GM23338 (cell line): Measurements from ENCODE around the gene C12orf56. TPM values are rescaled to one million over a fixed set of nuclear protein-coding genes. Genes with fewer than 3 reads are reported as not detected.

Experiments used
- ATAC-seq: fragments of 200-7000 bp; cut with Tn5 transposase; 3 replicates; pipeline ENCODE4 v1.9.1; 2020
- DNase-seq: peaks from one replicate; pipeline ENCODE4 v3.0.0-alpha.2; 2015; ENCODE audit warnings: low spot score
- H2AFZ ChIP-seq: fragments of 200-600 bp; sonication (generic); 2 replicates; pipeline ENCODE4 v1.8.0; 2016; ENCODE audit warnings: antibody characterized with exemption, mild to moderate bottlenecking, moderate library complexity
- H3F3A ChIP-seq: fragments of 200-600 bp; sonication (generic); replicated peaks from 2 replicates; pipeline ENCODE4 v1.8.0; 2017; ENCODE audit warnings: antibody characterized with exemption, mixed run types, low read depth
- H3K27ac ChIP-seq: fragments of 200-600 bp; sonication (generic); 2 replicates; pipeline ENCODE4 v1.6.1; 2016; ENCODE audit warnings: low read depth
- H3K27me3 ChIP-seq: fragments of 200-600 bp; sonication (generic); 2 replicates; pipeline ENCODE4 v1.8.0; 2016; ENCODE audit warnings: mild to moderate bottlenecking, mixed run types, moderate library complexity; ENCODE audit not compliant: insufficient read depth
- H3K36me3 ChIP-seq: fragments of 200-600 bp; sonication (generic); 2 replicates; pipeline ENCODE4 v1.8.0; 2016; ENCODE audit warnings: mild to moderate bottlenecking; ENCODE audit not compliant: insufficient read depth
- H3K4me1 ChIP-seq: fragments of 200-600 bp; sonication (generic); 2 replicates; pipeline ENCODE4 v1.8.0; 2016; ENCODE audit warnings: mild to moderate bottlenecking, moderate library complexity; ENCODE audit not compliant: insufficient read depth
- H3K4me2 ChIP-seq: fragments of 200-600 bp; sonication (generic); 2 replicates; pipeline ENCODE4 v1.7.1; 2017; ENCODE audit warnings: mixed run types
- H3K4me3 ChIP-seq: fragments of 200-600 bp; sonication (generic); 2 replicates; pipeline ENCODE4 v1.6.1; 2016; ENCODE audit warnings: mixed run types
- H3K79me2 ChIP-seq: fragments of 200-600 bp; sonication (generic); replicated peaks from 2 replicates; pipeline ENCODE4 v1.8.0; 2017; ENCODE audit warnings: mild to moderate bottlenecking; ENCODE audit not compliant: insufficient read depth
- H3K9me2 ChIP-seq: fragments of 200-600 bp; sonication (generic); 2 replicates; pipeline ENCODE4 v1.8.0; 2017; ENCODE audit not compliant: insufficient read depth
- H4K20me1 ChIP-seq: fragments of 200-600 bp; sonication (generic); replicated peaks from 2 replicates; pipeline ENCODE4 v1.8.0; 2017; ENCODE audit warnings: mild to moderate bottlenecking; ENCODE audit not compliant: insufficient read depth
- H3K27ac Mint-ChIP-seq: 2 replicates; pipeline ENCODE4 v1.8.0; 2020; ENCODE audit warnings: inconsistent platforms, mild to moderate bottlenecking, moderate library complexity, mixed read lengths
- H3K27me3 Mint-ChIP-seq: 3 replicates; pipeline ENCODE4 v1.8.0; 2022; ENCODE audit warnings: low read depth, mild to moderate bottlenecking, moderate library complexity, mixed read lengths, inconsistent platforms; ENCODE audit not compliant: insufficient read depth, poor library complexity
- H3K36me3 Mint-ChIP-seq: 3 replicates; pipeline ENCODE4 v1.8.0; 2021; ENCODE audit warnings: low read depth, mild to moderate bottlenecking, inconsistent platforms, moderate library complexity, mixed read lengths
- H3K4me1 Mint-ChIP-seq: 3 replicates; pipeline ENCODE4 v1.8.0; 2020; ENCODE audit warnings: mild to moderate bottlenecking, inconsistent platforms, mixed read lengths
- H3K4me3 Mint-ChIP-seq: 3 replicates; pipeline ENCODE4 v1.8.0; 2021; ENCODE audit warnings: moderate library complexity, mild to moderate bottlenecking, inconsistent platforms, mixed read lengths
- H3K9me3 Mint-ChIP-seq: 3 replicates; pipeline ENCODE4 v1.8.0; 2020; ENCODE audit warnings: moderate library complexity, mild to moderate bottlenecking, inconsistent platforms, mixed read lengths
- CREB1 ChIP-seq: fragments of 250-450 bp; sonication (Bioruptor Pico); IDR thresholded peaks from 2 replicates; pipeline ENCODE4 v1.5.0; 2020; ENCODE audit warnings: low read depth, mild to moderate bottlenecking, moderate library complexity
- EZH2 ChIP-seq: fragments of 200-600 bp; sonication (generic); IDR thresholded peaks from one replicate; pipeline ENCODE4 v1.8.0; 2017; ENCODE audit warnings: antibody characterized with exemption, mild to moderate bottlenecking, low read depth; ENCODE audit not compliant: unreplicated experiment
- JUNB ChIP-seq: IDR thresholded peaks from one replicate; pipeline ENCODE4 v1.6.1; 2016; ENCODE audit warnings: antibody characterized with exemption; ENCODE audit not compliant: unreplicated experiment
- NANOG ChIP-seq: IDR thresholded peaks from 2 replicates; pipeline ENCODE4 v1.6.1; 2016; ENCODE audit warnings: antibody characterized with exemption, borderline replicate concordance
- POLR2AphosphoS5 ChIP-seq: IDR thresholded peaks from 2 replicates; pipeline ENCODE4 v1.6.1; 2016; ENCODE audit warnings: antibody characterized with exemption, low read depth
- STAT1 ChIP-seq: IDR thresholded peaks from one replicate; pipeline ENCODE4 v1.6.1; 2016; ENCODE audit warnings: antibody characterized with exemption; ENCODE audit not compliant: unreplicated experiment
- ZNF331 ChIP-seq: fragments of 250-450 bp; sonication (Bioruptor Pico); IDR thresholded peaks from 2 replicates; pipeline ENCODE4 v1.5.0; 2020; ENCODE audit warnings: low read depth, mild to moderate bottlenecking, moderate library complexity
- polyA plus RNA-seq: library from polyadenylated mRNA; unstranded; fragments of >200 nt; fragmentation: Nextera tagmentation; extraction: Ambion mirVana; gene quantifications from 2 replicates; pipeline ENCODE4 v1.2.1, GENCODE V29; 2016
- total RNA-seq: library from RNA; depleted of rRNA; stranded (reverse); fragments of >200 nt; shearing (Covaris generic); gene quantifications from 2 replicates; pipeline ENCODE4 v1.2.3, GENCODE V29; 2014
- TF ChIP-seq, protein P1 (sequence below), 2 experiments: fragments of 200-600 bp in 1 of 2; sonication (generic) in 1 of 2; conservative IDR thresholded peaks; 2 replicates each; pipeline versions ENCODE4 v1.5.1 to v1.6.1; 2016 to 2017; ENCODE audit warnings: antibody characterized with exemption in 2 of 2, low read depth in 2 of 2, mild to moderate bottlenecking in 2 of 2, moderate library complexity in 1 of 2
- TF ChIP-seq, protein P2 (sequence below): fragments of 250-450 bp; sonication (Bioruptor Pico); IDR thresholded peaks from 2 replicates; pipeline ENCODE4 v1.5.0; 2020; ENCODE audit warnings: mild to moderate bottlenecking, moderate library complexity

C12orf56 gene
- total and polyA plus RNA-seq, 2 experiments from 2014 or later, result 6.4 to 9.3 TPM

DNA sequence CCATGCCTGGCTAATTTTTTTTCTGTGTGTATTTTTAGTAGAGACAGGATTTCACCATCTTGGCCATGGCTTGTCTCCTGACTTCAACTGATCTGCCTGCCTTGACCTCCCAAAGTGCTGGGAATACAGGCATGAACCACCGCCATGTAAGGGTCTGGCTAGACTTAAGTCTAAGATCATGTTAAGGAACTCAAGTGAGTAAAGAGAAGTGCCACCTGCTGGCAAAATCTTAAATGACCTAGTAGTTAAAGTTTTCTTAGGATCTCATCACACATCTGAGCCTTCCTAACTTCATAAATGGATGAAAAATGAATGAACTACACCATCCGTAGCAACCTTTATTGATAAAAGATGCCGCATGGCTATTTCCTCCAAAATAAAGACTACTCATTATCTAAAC is 1.7 kb upstream of the C12orf56 start:
- Histone ChIP-seq H3K27ac (no peak overlapping the region), H3K9me2 (peaks cover 3% of the 10 kb centered on the region; the same call in 1 of the 2 replicates), H3K36me3 (no peaks in the 10 kb centered on the region), H3K4me3 (no peak overlapping the region), H3K79me2 (no peaks in the 10 kb centered on the region), H3F3A (peaks cover 7% of the 10 kb centered on the region), H3K27me3 (peaks cover 14% of the 10 kb centered on the region; the same call in 1 of the 2 replicates), H2AFZ (no peak overlapping the region), H3K4me2 (no peak overlapping the region), H4K20me1 (no peaks in the 10 kb centered on the region), H3K4me1 (peaks cover 3% of the 10 kb centered on the region; the same call in 1 of the 2 replicates)
- TF ChIP-seq, protein P1, sequence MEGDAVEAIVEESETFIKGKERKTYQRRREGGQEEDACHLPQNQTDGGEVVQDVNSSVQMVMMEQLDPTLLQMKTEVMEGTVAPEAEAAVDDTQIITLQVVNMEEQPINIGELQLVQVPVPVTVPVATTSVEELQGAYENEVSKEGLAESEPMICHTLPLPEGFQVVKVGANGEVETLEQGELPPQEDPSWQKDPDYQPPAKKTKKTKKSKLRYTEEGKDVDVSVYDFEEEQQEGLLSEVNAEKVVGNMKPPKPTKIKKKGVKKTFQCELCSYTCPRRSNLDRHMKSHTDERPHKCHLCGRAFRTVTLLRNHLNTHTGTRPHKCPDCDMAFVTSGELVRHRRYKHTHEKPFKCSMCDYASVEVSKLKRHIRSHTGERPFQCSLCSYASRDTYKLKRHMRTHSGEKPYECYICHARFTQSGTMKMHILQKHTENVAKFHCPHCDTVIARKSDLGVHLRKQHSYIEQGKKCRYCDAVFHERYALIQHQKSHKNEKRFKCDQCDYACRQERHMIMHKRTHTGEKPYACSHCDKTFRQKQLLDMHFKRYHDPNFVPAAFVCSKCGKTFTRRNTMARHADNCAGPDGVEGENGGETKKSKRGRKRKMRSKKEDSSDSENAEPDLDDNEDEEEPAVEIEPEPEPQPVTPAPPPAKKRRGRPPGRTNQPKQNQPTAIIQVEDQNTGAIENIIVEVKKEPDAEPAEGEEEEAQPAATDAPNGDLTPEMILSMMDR (conservative IDR thresholded peaks at IDR 0.05; ENCODE audit: low read depth in 2 of 2), result peak; percentile 55 to 59
- TF ChIP-seq ZNF331 (CRISPR knock-in tag) (no peak), POLR2AphosphoS5 (no peak)
- H3K9me3 Mint-ChIP-seq, result no peaks in the 10 kb centered on the region
- H3K4me1 Mint-ChIP-seq, result peaks cover 5% of the 10 kb centered on the region; the same call in 1 of the 3 replicates
- H3K27me3 Mint-ChIP-seq, result peaks cover 19% of the 10 kb centered on the region
- ATAC-seq (peak; percentile 14; the same call in 2 of the 3 replicates), DNase-seq (peak; percentile 79)
- H3K4me3 Mint-ChIP-seq, result no peak overlapping the region
- no peaks in the 10 kb centered on the region for H3K36me3 Mint-ChIP-seq
- no peak overlapping the region for H3K27ac Mint-ChIP-seq

DNA sequence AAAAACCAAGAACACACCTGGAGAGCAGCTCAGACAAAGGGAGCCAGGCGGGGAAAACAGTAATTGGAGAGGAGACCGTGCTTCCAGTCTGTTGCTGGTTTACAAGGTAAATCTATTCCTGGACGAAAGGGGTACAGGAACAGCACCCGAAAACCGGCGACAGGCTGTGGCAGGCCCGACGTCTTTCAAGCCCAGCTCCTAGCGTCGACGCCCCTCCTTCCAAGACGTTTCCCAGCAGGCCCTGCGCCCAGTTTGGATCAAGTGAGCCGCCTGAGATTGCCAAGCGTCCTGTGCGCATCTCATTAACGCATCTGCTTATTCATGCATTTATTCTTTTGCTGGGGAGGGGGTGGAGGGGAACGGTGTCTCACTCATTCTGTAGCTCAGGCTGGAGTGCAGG is 1.4 kb downstream of the C12orf56 start:
- no peaks in the 10 kb centered on the region for H3K36me3 ChIP-seq
- no peak overlapping the region for H2AFZ ChIP-seq
- H3K27ac Mint-ChIP-seq, result no peak overlapping the region
- no peaks in the 10 kb centered on the region for H3K79me2 ChIP-seq
- no peaks in the 10 kb centered on the region for H4K20me1 ChIP-seq
- peaks cover 19% of the 10 kb centered on the region for H3K27me3 Mint-ChIP-seq
- H3K4me1 Mint-ChIP-seq, result peaks cover 5% of the 10 kb centered on the region; the same call in 2 of the 3 replicates
- H3K4me3 Mint-ChIP-seq, result no peak overlapping the region
- peak; percentile 31 for DNase-seq
- no peaks in the 10 kb centered on the region for H3K9me3 Mint-ChIP-seq
- peaks cover 7% of the 10 kb centered on the region for H3F3A ChIP-seq
- H3K27me3 ChIP-seq, result peaks cover 14% of the 10 kb centered on the region; the same call in 1 of the 2 replicates
- peaks cover 3% of the 10 kb centered on the region; the same call in 1 of the 2 replicates for H3K4me1 ChIP-seq
- H3K9me2 ChIP-seq, result peaks cover 3% of the 10 kb centered on the region; the same call in 1 of the 2 replicates
- H3K4me2 ChIP-seq, result no peak overlapping the region
- no peak overlapping the region for H3K4me3 ChIP-seq
- ATAC-seq, result no peak
- H3K27ac ChIP-seq, result no peak overlapping the region
- no peaks in the 10 kb centered on the region for H3K36me3 Mint-ChIP-seq
- TF ChIP-seq ZNF331 (CRISPR knock-in tag), result no peak
- no peak for TF ChIP-seq JUNB
- TF ChIP-seq NANOG, result no peak
- TF ChIP-seq, protein P1 (conservative IDR thresholded peaks at IDR 0.05; ENCODE audit: low read depth in 2 of 2), result no peak
- TF ChIP-seq STAT1, result no peak
- TF ChIP-seq, protein P2, sequence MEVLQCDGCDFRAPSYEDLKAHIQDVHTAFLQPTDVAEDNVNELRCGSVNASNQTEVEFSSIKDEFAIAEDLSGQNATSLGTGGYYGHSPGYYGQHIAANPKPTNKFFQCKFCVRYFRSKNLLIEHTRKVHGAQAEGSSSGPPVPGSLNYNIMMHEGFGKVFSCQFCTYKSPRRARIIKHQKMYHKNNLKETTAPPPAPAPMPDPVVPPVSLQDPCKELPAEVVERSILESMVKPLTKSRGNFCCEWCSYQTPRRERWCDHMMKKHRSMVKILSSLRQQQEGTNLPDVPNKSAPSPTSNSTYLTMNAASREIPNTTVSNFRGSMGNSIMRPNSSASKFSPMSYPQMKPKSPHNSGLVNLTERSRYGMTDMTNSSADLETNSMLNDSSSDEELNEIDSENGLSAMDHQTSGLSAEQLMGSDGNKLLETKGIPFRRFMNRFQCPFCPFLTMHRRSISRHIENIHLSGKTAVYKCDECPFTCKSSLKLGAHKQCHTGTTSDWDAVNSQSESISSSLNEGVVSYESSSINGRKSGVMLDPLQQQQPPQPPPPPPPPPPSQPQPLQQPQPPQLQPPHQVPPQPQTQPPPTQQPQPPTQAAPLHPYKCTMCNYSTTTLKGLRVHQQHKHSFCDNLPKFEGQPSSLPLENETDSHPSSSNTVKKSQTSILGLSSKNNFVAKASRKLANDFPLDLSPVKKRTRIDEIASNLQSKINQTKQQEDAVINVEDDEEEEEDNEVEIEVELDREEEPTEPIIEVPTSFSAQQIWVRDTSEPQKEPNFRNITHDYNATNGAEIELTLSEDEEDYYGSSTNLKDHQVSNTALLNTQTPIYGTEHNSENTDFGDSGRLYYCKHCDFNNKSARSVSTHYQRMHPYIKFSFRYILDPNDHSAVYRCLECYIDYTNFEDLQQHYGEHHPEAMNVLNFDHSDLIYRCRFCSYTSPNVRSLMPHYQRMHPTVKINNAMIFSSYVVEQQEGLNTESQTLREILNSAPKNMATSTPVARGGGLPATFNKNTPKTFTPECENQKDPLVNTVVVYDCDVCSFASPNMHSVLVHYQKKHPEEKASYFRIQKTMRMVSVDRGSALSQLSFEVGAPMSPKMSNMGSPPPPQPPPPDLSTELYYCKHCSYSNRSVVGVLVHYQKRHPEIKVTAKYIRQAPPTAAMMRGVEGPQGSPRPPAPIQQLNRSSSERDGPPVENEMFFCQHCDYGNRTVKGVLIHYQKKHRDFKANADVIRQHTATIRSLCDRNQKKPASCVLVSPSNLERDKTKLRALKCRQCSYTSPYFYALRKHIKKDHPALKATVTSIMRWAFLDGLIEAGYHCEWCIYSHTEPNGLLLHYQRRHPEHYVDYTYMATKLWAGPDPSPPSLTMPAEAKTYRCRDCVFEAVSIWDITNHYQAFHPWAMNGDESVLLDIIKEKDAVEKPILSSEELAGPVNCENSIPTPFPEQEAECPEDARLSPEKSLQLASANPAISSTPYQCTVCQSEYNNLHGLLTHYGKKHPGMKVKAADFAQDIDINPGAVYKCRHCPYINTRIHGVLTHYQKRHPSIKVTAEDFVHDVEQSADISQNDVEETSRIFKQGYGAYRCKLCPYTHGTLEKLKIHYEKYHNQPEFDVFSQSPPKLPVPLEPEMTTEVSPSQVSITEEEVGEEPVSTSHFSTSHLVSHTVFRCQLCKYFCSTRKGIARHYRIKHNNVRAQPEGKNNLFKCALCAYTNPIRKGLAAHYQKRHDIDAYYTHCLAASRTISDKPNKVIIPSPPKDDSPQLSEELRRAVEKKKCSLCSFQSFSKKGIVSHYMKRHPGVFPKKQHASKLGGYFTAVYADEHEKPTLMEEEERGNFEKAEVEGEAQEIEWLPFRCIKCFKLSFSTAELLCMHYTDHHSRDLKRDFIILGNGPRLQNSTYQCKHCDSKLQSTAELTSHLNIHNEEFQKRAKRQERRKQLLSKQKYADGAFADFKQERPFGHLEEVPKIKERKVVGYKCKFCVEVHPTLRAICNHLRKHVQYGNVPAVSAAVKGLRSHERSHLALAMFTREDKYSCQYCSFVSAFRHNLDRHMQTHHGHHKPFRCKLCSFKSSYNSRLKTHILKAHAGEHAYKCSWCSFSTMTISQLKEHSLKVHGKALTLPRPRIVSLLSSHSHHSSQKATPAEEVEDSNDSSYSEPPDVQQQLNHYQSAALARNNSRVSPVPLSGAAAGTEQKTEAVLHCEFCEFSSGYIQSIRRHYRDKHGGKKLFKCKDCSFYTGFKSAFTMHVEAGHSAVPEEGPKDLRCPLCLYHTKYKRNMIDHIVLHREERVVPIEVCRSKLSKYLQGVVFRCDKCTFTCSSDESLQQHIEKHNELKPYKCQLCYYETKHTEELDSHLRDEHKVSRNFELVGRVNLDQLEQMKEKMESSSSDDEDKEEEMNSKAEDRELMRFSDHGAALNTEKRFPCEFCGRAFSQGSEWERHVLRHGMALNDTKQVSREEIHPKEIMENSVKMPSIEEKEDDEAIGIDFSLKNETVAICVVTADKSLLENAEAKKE, result no peak
- no peak for TF ChIP-seq EZH2
- TF ChIP-seq CREB1 (CRISPR knock-in tag), result no peak
